Measurements from ENCODE around the gene PHF3. TPM values are rescaled to one million over a fixed set of nuclear protein-coding genes. Genes with fewer than 3 reads are reported as not detected.
A peak's percentile ranks its signal among the peaks of the same experiment; 100 is the strongest.

PHF3 gene
- total RNA-seq, 2 donors from 2014 or later, result 43.8 to 68.9 TPM

DNA sequence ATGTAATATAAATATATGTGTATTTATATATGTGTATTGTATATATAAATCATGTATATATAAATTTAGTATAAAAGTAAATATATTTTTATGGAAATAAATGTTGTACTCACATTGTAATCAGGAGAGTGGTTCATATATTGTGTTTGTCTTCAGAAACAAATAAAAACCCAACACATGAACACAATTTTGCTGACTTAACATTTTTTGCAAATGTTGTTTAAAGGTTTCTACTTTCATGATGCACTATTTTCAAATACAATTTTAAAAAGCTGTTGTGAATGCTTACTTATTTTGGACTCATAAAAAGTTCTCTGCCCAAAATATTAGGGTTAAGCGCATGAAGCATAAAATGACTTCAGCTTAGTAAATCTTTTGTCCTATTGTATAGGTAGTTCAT lies 24.0 kb upstream of the PHF3 start:
- Histone ChIP-seq H3K9ac (ENCODE audit: low read depth in 2 of 2, low read length in 2 of 2) (no peak overlapping the region), H3K4me3 (no peak overlapping the region), H3K9me3 (no peaks in the 10 kb centered on the region), H3K27ac (no peak overlapping the region), H3K36me3 (no peaks in the 10 kb centered on the region), H3K4me1 (no peaks in the 10 kb centered on the region), H3K27me3 (no peaks in the 10 kb centered on the region)
- intact Hi-C loops (cut with DNase I), result no loop called here
- TF ChIP-seq, protein P1, sequence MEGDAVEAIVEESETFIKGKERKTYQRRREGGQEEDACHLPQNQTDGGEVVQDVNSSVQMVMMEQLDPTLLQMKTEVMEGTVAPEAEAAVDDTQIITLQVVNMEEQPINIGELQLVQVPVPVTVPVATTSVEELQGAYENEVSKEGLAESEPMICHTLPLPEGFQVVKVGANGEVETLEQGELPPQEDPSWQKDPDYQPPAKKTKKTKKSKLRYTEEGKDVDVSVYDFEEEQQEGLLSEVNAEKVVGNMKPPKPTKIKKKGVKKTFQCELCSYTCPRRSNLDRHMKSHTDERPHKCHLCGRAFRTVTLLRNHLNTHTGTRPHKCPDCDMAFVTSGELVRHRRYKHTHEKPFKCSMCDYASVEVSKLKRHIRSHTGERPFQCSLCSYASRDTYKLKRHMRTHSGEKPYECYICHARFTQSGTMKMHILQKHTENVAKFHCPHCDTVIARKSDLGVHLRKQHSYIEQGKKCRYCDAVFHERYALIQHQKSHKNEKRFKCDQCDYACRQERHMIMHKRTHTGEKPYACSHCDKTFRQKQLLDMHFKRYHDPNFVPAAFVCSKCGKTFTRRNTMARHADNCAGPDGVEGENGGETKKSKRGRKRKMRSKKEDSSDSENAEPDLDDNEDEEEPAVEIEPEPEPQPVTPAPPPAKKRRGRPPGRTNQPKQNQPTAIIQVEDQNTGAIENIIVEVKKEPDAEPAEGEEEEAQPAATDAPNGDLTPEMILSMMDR (IDR thresholded peaks at IDR 0.05), result no peak
- no peak for DNase-seq

DNA sequence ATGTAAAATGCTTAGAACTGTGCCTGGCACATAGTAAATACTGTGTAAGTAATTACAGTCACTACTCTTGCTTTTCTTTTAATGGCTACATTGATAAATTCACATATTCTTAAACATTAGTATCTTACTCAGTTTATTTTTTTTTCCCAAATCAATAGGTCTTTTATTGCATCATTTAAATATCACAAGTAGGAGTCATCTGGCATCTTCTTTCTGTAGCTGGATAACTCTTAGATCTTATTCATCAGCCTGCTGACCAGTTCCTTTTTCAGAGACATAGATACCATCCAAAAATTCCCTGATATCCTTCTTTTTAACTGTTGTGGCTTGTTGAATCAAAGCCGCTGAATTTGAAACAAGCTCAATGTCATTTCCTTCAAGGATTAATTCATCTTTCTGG lies 20.0 kb upstream of the PHF3 start:
- no peak overlapping the region for H3K4me3 ChIP-seq
- H3K27ac ChIP-seq, result no peak overlapping the region
- H3K36me3 ChIP-seq, result no peaks in the 10 kb centered on the region
- no peaks in the 10 kb centered on the region for H3K4me1 ChIP-seq
- H3K9ac ChIP-seq (ENCODE audit: low read depth in 2 of 2, low read length in 2 of 2), result no peak overlapping the region
- intact Hi-C loops (cut with DNase I), result no loop called here
- H3K27me3 ChIP-seq, result no peaks in the 10 kb centered on the region
- TF ChIP-seq, protein P1 (IDR thresholded peaks at IDR 0.05), result no peak
- DNase-seq, result no peak
- no peaks in the 10 kb centered on the region for H3K9me3 ChIP-seq

DNA sequence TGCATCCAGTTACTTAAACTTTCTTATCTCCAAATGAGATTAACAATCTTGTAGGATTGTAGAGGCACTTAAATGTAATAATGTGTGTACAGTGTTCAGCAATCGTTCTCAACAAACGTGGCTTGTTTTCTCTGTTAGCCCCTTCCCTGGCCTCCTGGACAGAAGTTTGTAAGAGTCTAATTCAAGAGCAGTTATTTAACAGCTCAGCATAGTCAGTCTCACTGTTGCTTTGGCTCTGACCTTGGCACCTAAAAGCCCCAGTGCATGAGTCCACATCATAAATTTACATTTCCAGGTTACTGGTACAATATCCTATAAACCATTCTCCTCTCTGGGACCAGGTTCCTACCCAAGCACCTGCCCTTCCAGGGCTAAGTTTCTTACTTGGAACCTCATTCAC lies 11.5 kb upstream of the PHF3 start:
- H3K27ac ChIP-seq, result no peak overlapping the region
- no peaks in the 10 kb centered on the region for H3K36me3 ChIP-seq
- no peak overlapping the region for H3K4me3 ChIP-seq
- no peak for DNase-seq
- no peaks in the 10 kb centered on the region for H3K9me3 ChIP-seq
- H3K4me1 ChIP-seq, result no peaks in the 10 kb centered on the region
- no peak overlapping the region for H3K9ac ChIP-seq (ENCODE audit: low read depth in 2 of 2, low read length in 2 of 2)
- H3K27me3 ChIP-seq, result no peaks in the 10 kb centered on the region
- TF ChIP-seq, protein P1 (IDR thresholded peaks at IDR 0.05), result no peak
- intact Hi-C loops (cut with DNase I), result no loop called here

DNA sequence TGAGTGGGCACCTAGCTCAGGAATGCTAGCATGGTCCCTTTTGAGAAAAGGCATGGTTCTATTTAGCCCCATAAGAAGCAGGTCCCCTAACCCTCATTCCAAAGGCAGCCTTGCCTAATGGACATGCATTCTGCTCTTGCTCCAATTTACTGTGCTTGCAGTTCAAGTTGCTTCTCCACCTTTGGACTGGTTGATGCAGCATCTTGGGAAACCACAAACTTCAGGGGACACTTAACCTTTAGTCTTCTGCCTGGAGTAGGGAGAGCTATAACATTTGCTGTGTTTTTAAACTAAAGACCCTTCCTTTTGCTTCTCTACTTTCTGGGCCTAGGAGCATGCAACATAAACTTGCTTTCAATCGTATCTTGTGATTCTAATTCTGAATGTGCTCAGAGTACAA lies 5.1 kb upstream of the PHF3 start:
- intact Hi-C loops (cut with DNase I), result no loop called here
- TF ChIP-seq, protein P1 (IDR thresholded peaks at IDR 0.05), result no peak
- H3K9me3 ChIP-seq, result no peaks in the 10 kb centered on the region
- no peak for DNase-seq
- no peaks in the 10 kb centered on the region for H3K27me3 ChIP-seq
- H3K4me3 ChIP-seq, result no peak overlapping the region
- no peaks in the 10 kb centered on the region for H3K4me1 ChIP-seq
- no peak overlapping the region for H3K27ac ChIP-seq
- H3K9ac ChIP-seq (ENCODE audit: low read depth in 2 of 2, low read length in 2 of 2), result no peak overlapping the region
- no peaks in the 10 kb centered on the region for H3K36me3 ChIP-seq

DNA sequence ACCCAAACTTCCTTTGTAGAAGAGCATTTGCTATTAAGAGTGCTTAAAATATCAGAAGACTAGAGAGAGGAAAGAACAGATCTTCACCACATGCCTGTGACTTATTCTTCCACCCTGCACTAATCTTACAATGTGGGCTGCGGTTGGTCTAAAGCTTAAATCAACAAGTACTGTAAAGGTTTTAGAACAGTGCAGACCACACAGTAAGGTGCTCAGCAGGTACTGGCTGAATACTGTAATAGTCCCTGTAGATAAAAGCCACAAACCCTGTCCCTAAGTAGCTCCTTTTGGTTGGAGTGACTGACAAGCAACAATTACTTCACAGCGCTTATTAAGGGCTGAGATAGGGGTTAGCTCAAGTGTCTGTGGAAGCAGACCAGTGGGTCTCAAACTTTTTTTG lies 972 bp upstream of the PHF3 start:
- DNase-seq, result no peak
- peaks cover 10% of the 10 kb centered on the region for H3K4me1 ChIP-seq
- TF ChIP-seq, protein P1 (IDR thresholded peaks at IDR 0.05), result no peak
- no peaks in the 10 kb centered on the region for H3K27me3 ChIP-seq
- no peak overlapping the region for H3K27ac ChIP-seq
- intact Hi-C loops (cut with DNase I), result no loop called here
- no peaks in the 10 kb centered on the region for H3K9me3 ChIP-seq
- H3K4me3 ChIP-seq, result no peak overlapping the region
- no peaks in the 10 kb centered on the region for H3K36me3 ChIP-seq
- H3K9ac ChIP-seq (ENCODE audit: low read depth in 2 of 2, low read length in 2 of 2), result no peak overlapping the region

DNA sequence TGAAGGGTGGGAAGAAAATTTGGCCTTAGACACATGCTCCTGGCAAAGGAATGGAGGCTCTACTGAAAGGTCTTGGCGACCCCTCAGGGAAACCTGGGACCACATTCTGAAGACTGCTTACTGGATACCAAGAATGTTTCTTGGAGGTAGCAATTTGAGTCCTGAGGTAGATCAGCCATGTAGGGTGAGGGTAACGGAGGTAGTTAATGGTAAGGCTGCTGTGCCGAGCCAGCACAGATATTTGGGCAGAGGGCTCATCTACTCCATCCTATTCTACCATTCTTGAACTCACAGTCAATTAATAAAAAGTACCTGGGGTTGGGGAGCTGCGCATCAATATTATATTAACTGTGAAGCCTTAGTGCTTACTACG lies 401 bp upstream of the PHF3 start:
- Histone ChIP-seq H3K27me3 (no peaks in the 10 kb centered on the region), H3K36me3 (no peaks in the 10 kb centered on the region), H3K9ac (ENCODE audit: low read depth in 2 of 2, low read length in 2 of 2) (peak overlapping the region; percentile 49 to 51), H3K27ac (peak overlapping the region; percentile 97), H3K4me1 (peaks cover 12% of the 10 kb centered on the region), H3K4me3 (peak overlapping the region; percentile 82), H3K9me3 (no peaks in the 10 kb centered on the region)
- TF ChIP-seq, protein P1 (IDR thresholded peaks at IDR 0.05), result no peak
- intact Hi-C loops (cut with DNase I), result no loop called here
- no peak for DNase-seq

All from colonic mucosa (tissue), 4 donors.